GM18858 (cell line): ENCODE results near the gene CAND2.
"Not testable (repeated sequence)": the region's sequence is repeated elsewhere in the genome, so short reads cannot be mapped to it uniquely, and the experiment has no call there.

ENCODE experiments used
- ATAC-seq: cut with Tn5 transposase; IDR thresholded peaks from one replicate; pipeline ENCODE4 v1.9.1; 2021; ENCODE audit not compliant: unreplicated experiment

The CAND2 gene

GRCh38 chr3:12852201-12852600 lies 55.7 kb downstream of the CAND2 start:
- ATAC-seq: no peak

DNA sequence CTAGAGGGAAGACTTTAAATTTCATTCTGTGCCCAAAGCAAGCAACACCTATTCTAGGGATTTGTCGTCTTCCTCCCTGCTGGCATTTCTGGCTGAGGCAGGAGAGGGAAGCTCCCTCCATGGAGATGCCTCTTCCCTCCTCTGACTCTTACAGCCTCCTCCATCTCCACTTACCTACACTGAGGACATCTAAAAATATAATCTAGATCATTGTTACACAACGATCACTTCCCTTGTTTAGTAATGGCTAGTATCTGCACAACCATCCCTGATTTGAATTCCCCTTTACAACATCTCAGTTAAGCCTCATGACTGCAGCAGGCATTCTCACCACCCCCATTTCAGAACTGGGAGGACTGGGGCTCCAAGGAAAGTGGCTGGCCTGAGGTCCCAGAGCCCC lies 57.4 kb downstream of the CAND2 start:
- ATAC-seq: not testable (repeated sequence)

DNA sequence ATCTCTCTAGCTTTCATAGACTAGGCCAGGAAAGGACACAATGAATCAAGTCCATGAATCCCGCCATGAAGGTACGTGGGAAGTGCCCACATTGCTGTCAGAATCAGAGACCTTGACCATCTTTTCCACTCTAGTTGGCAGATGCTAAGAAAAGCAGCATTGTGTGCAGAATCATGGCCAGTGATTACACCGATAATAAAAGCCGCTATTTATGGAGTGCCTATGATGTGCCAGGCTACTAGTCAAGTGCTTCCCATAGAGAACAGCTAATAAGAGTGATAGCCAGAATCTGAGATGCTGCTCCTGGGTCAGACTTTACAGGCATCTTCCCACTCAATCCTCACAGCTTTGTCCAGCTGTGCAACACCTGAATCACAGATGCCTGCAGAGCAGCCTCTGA lies 58.1 kb downstream of the CAND2 start:
- ATAC-seq: no peak

DNA sequence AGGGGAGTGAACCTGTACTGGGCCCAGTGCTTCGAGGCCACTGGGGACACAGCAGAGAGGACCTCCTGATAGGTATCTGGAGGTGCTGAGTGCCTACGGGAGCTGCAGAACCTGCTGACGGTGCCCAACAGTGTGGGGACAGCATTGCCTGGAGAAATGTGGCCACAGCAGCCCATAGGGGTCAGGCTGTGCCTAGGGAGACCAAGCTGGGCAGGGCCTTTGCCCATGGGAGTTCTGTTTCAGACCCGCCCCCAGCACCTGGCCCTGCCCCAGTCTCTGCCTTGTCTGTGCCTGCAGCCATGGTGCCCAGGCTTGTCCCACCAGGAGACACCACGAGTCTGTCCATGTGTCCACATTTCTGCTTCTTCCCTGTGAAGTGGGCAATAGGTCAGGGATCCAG lies 60.1 kb downstream of the CAND2 start:
- no peak for ATAC-seq

GRCh38 chr3:12859840-12860239 lies 63.4 kb downstream of the CAND2 start:
- ATAC-seq: no peak

- ATAC-seq: no peak
These were observed 65.1 kb downstream of the CAND2 start for GRCh38 chr3:12861611-12862010.

- ATAC-seq: no peak
These were observed 65.9 kb downstream of the CAND2 start for GRCh38 chr3:12862387-12862786.

GRCh38 chr3:12865271-12865670 lies 68.8 kb downstream of the CAND2 start:
- ATAC-seq: no peak

GRCh38 chr3:12866836-12867235 lies 70.4 kb downstream of the CAND2 start:
- no peak for ATAC-seq

GRCh38 chr3:12868039-12869034 lies 71.9 kb downstream of the CAND2 start:
- peak; percentile 65 for ATAC-seq

DNA sequence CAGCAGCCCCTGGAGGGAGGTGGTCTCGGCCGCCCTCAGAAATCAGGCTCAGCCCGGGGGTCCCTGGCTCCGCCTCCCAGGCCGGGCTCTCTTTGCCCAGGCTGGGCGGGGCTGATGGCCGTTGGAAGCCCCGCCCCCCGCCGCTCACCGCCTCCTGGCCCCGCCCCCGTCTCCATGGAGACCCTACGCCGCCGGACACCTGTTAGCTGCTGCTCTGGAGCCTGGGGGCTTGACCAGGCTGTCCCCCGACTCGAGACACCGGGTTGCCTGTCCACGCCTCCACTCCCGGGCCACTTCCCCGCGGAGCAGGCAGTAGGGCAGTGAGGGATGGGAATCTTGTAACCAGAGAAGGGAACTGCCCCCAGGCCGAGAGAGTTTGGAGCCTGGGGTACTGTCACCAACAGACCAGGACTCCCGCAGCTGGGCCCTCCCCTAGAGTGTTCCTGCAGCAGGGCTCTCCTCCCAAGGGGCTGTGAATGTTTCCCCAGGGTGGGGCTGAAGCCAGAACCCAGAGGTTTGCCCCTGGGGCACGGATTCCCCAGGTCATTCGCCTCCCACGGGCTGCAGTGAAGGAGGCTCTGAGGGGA lies 72.6 kb downstream of the CAND2 start:
- no peak for ATAC-seq

GRCh38 chr3:12870942-12871341 lies 74.5 kb downstream of the CAND2 start:
- ATAC-seq: no peak

GRCh38 chr3:12871404-12871983 lies 75.0 kb downstream of the CAND2 start:
- ATAC-seq: no peak

GRCh38 chr3:12875857-12876836 lies 79.7 kb downstream of the CAND2 start:
- ATAC-seq: no peak

GRCh38 chr3:12877040-12877439 lies 80.6 kb downstream of the CAND2 start:
- ATAC-seq: no peak

GRCh38 chr3:12878141-12878574 lies 81.7 kb downstream of the CAND2 start:
- no peak for ATAC-seq

- ATAC-seq: not testable (repeated sequence)
These were observed 82.3 kb downstream of the CAND2 start for GRCh38 chr3:12878758-12879157.

- ATAC-seq: no peak
These were observed 82.8 kb downstream of the CAND2 start for GRCh38 chr3:12879191-12879815.

- not testable (repeated sequence) for ATAC-seq
These were observed 85.4 kb downstream of the CAND2 start for GRCh38 chr3:12881858-12882257.
